ENCODE data around the gene GRID2.

GRID2 gene

DNA sequence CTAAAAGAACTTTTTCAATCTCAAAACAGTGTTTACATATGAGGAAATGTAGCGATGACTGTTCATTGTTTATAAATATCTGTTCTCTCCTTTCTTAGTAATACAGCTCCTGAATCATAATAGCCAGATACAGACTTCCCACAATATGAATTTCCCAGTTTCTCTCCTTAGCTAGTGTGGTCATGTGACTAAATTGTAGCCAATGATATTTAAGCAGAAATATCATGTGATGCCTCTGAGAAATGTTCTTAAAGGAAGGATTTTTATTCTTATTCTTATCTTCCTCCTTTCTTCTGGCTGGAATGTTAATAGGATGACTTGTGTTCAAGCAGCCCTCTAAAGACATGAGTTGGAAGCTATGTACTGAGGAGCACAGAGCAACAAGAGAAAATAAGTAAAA, 1141.1 kb downstream of the GRID2 start:
- no peak for DNase-seq

DNA sequence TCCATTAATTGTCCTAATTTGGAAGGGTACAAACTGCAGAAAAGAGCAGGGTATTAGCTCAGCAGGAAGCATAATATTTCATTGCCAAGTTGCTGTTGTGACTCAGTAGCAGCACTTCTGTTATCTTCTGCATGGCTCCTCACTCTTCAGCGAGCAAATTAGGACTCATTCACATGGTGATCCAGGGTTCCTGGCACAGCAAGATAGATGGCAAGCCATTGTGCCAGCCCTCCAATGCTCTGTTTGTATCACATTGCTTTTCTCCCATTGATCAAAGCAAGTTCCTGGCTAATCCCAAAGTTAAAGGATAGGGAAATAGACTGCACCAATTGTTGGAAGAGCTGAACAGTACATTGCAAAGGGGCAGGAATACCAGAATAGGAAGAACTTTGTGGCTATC, 1142.3 kb downstream of the GRID2 start:
- no peak for DNase-seq

DNA sequence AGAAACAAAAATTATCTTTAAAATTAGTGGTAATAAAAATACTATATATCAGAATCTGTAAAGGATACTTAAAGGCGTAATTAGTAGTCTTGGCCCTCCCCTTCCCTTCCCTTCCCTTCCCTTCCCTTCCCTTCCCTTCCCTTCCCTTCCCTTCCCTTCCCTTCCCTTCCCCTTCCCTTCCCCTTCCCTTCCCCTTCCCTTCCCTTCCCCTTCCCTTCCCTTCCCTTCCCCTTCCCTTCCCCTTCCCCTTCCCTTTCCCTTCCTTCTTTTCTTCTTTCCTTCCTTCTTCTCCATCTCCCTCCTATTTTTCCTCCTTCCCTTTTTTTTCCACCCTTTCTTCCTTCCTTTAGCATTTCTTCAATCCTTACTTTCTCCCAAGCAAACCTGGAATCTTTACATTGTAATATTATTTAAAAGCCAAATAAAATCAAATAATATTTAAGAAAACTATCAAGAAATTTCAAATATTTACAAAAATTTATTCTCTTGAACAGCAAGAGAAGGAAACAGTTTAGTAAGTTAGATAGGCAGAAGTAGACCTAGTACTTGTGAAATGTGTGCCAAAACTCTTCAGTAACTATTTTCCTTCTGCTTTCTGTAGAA, 1145.0 kb downstream of the GRID2 start:
- DNase-seq: no peak

DNA sequence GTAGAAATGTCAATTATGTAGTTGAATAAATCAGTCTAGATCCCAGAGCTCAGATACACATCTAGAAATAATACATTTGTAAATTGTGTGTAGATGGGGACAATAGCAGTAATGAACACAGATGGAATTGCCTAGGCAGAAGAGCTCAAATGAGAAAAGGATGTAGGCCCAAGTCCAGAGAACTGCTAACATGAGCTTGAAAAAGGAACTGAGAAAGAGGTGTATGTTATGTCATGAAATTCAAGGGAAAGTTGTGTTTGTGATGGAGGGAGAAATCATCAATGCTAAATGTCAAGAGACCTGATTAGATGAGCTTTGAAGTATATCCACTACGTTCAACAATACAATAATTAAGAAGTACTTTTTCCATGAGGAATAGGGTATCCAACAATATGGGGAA, 1148.2 kb downstream of the GRID2 start:
- no peak for DNase-seq

DNA sequence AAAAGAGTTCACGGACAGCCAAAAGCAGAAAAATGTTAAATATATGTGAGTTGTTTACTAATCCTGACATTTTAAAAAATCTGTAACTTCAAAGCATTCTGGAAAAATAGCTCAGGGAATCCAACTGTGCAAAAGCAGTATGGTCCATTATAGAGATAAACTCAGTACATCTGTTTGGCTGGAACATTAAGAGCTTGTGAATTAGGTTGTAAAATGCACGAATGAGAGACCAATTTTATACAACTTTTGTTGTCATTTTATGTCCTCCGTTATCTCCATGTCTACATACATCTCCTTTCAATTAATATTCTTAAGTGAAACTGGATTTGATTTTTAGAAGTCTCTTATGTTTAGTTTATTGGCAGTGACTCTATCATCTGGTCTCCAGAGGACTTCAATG, 1157.8 kb downstream of the GRID2 start:
- DNase-seq: no peak

DNA sequence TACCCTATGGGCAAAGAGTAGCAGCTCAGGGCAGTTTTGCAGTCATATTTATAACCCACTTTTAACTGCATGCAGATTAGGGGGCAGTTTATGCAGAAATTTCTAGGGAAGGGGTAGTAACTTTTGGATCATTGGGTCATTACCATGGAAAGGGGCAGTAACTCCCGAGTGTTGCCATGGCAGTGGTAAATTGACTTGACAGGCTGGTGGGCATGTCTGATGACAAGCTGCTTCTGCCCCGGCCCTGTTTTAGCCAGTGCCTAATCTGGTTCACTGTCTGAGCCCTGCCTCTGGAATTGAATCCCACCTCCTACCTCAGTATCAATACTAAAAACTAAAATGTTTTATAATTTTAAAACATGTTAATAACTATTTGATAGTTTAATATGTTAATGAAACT, 1162.7 kb downstream of the GRID2 start:
- no peak for DNase-seq

DNA sequence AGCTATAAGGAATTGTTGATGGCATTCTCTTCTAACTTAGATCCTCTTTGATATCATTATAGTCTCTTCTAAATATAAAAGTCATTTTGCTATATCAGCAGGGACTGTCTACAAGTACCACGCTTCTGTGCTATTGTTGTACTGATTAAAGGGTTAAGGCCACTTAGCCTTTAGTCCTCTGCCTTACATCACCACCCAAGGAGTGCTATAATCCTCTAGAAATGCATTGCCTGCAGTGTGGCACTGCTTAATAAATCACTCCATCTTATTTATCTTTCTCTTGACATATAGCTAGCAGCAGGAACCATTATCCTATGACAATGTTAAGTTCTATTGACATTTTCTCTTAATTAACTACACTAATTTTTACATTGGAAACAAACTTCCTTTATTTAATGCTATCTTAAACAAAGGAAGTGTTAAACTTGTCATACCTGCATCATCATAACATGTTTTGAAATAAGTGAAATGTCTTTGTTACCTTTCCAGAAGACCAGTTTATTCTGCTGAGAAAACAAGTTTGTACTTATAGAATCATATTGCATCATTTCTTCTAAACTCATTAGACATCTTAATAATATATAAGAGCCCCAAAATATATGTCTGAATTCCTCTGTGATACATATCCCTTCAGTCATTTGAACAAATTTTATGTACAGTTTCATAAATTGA, 1163.9 kb downstream of the GRID2 start:
- DNase-seq: no peak

DNA sequence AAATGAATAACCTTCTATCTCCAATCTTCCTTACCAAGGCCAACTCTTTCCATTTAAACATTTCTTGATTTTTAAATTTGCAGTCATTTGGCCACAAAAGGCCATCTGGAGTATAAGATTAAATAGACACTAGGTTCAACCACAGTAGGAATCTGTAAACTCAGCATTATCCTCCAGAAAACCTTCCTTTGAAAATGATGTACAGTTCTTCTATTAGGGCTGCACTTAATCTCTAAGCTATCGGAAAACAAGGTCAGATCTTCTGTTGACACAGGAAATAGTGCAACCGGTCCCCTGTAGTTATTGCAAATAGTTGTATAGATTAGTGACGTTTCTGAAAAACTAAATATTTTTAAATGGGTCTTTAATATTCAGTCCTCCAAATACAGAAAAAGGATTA, 1165.8 kb downstream of the GRID2 start:
- DNase-seq: no peak

DNA sequence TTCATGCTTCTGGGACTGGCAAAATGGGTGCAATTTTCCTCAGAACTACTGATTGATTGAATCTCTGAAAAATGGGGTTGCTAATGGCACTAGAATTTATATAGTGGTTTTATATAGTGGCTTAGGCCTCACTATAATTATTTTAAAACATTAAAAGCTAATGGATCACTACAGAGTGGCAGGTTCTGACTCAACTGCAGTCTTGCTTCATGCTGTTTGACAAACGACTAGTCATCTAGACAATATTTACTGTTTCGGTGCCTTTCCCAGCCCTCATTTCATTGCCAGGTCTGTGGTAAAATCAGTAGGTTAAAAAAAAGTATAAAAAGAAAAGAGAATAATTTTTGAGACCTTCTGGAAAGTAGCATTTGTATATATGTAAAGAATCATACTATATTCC, 1172.0 kb downstream of the GRID2 start:
- DNase-seq: no peak

DNA sequence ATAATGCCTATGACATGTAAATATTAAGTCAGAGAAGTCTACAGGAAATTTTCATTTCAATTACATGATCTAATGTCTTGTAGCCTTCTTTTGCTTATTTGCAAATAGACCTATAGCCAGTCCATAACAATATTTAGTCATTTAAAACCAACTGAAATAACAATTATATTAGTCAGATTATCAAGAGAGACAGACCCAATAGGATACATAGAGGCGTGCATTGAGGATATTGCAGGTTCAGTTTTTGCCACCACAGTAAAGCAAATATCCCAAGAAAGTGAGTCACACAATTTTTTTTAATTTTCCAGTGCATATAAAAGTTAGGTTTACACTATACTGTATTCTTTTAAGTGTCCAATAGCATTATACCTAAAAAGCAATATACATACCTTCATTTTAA, 1175.0 kb downstream of the GRID2 start:
- no peak for DNase-seq

DNA sequence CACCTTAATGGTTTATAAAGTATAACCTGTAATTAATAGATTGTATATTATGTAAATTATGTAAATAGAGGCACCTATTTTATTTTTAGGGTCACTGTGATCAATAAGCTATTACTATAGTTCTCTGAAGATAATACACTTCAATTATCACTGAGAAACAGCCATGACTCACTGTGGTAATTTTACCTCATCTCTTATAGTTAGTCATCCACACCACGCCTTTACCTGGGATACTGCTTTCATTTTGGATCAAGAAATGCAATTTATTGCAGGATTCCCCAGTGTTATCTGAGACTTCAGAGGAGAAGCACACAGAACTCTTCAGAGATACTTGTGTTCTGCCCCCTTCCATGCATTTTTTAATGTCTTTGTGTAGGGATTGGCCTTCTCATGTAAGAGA, 1176.7 kb downstream of the GRID2 start:
- DNase-seq: no peak

DNA sequence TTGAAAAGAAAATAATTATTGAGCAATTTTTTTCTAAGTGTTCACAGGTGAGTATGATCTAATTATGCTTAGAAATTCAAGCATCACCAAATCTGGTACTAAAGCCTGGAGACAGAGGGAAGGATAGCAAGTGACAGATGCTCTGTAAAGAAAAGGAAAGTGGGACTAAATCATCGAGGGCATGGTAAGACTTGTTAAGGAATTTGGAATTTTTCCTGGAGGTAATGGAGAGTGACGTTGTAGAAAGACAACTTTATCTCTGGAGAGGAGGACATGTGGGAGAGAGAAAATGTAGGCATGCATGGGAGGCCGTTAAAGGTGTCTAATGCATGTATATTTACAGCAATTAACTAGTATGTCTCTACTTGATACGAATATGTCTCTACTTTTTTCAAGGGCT, 1191.6 kb downstream of the GRID2 start:
- no peak for DNase-seq

DNA sequence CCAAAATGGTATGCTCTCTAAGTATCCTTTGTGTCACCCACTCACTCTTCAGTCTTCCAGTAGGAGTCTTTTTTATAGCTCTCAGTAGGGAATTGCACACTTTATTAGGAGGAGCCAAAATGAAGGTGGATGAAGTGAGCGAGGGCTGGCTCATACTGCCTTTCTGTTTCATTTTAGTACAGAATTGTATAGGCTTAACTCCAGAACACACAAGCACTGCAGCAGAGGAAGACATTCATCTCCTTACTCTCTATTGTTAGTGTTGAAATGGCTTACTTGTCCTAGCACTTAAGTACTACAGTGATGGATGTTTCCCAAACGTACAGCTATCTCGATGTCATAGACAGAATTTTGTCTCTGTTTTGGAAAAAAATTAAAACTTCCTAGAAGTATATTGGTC, 1197.5 kb downstream of the GRID2 start:
- no peak for DNase-seq

DNA sequence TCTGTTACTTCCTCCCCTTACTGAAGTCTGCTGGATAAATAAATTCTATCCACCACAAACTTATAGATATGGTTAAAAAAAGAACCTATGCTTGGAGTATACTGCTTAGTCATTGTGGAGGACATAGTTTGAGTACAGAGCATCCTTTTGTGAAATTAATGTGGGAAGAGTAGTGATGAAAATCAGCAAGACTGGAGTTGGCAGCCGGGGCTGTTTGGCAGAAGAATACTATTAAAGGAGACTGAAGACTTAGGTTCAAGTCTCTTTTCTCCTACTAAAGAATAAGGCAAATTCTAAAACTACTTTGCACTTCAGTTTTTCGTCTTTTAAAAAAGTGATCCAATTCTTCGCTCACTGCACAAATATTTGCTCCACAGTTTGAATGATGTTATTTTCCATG, 1198.2 kb downstream of the GRID2 start:
- DNase-seq: no peak

DNA sequence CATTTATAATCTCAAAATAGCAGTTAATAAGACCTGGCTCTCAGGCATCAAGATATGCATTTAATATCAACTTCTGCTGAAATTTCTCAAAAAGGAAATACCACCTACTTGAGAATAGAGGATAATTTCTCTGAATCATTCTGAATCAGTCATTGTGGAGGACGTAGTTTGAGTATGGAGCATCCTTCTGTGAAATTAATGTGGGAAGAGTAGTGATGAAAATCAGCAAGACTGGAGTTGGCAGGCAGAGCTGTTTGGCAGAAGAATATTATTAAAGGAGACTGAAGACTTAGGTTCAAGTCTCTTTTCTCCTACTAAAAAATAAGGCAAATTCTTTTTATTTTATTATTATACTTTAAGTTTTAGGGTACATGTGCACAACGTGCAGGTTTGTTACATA, 1199.2 kb downstream of the GRID2 start:
- no peak for DNase-seq

DNA sequence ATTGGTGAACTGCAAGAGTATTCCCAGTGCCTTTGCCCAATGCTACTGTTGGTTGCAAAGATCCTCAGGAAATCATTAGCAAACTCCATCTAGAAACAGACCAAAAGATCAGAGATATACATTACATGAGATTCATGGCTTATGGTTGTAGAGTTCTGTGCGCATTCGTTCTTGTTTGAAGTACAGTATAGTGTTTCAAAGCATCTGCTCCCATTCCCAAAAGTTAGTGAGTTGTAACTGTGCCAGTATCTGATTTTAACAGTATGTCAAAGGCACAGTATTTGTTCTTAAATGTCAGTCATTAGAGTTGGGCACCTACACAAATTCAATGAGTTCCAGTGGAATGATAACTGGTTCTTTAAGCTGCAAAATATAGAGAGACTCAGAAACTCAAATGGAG, 1210.1 kb downstream of the GRID2 start:
- no peak for DNase-seq

DNA sequence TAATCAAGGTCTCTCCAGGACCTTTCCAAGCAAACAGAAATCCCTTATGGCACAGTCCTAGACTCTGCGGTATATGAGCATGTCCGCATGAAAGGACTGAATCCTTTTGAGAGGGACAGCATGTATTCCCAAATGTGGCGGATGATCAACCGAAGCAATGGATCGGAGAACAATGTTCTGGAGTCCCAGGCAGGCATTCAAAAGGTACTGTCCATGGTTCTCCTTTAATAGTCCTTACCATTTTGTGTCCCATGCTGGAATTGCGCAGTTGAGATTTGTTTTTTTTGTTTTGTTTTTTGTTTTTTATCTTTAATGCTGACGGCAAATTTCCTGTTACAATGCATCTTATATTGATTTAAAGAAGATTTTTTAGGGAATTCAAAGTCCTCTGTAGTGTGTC, 1211.4 kb downstream of the GRID2 start:
- DNase-seq: no peak

DNA sequence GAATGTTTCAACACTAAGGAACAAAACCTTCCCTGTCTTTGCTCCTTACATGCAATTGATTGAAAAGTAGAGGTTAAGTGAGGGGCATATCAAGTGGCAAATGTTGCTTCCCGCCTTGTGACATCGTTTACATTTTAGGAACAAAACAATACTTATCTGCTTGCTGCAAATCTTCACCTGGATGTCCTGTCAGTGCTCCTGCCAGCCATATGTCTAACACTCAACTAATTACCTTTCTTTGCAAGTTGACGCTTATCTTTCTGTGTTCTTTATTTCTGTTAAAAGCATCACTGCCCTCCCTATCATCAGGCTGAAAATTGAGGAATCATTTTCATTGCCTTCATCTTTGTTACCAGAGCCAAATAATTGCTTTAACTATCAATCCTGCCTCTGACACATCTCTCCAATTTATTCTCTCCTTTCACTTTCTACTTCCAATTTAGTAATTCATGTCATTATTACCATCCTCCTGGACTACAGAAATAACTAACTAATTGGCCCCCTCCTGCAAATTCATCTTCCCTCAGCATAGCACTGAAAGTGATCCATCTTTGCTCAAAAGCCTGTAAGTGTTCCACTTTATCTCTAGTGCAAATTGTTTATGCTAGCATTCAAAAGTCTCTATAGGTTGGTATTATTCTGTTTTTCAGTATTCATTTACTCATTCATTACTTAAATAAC, 1226.1 kb downstream of the GRID2 start:
- DNase-seq: no peak

DNA sequence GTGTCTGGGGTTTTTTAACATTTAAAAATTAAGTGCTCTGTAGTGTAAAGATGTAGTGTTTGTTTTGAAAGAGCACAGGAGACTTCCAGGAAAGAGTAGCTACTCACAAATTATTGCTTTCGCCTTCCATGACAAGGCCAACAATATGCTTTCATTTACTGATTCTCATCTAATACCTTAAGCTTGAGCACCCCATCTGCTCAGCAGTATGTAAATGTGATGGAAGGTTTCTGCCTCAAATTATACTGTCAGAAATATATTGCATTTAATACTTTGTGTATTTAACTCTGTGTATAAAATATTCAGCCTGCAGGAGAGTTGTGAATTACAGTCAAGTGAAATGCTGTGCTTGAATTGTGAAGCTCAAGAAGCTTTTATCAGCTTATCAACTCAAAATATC, 1228.5 kb downstream of the GRID2 start:
- no peak for DNase-seq

DNA sequence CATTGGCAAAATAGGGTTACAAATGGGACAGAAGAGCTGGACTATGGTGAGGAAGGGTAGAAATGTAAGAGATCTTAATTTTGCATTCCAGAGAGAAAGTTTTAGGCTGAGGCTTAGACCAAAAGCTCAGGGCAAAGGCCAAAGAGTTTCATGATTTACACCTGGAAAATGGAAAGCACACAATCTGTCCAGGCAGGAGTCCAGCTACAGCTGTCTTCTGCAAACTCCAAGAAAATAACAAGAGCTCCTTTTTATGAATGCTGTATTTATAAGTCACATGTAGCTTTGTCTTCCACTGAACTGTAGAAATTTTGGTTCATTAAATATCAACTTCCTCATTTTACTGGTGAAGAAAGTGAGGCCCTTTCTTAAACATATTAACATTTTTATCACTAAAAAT, 1236.8 kb downstream of the GRID2 start:
- no peak for DNase-seq

DNA sequence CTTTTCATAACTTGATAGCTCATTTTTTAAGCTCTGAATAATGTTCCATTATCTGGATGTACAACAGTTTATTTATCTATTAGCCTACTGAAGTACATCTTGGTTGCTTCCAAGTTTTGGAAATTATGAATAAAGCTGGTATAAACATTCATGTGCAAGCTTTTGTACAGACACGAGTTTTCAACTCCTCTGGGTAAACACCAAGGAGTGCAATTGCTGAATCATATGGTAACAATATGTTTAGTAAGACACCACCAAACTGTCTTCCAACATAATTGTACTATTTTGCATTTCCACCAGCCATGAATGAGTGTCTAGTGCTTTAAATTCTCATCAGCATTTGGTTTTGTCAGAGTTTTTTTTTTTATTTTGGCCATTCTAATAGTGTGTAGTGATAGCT, 1258.1 kb downstream of the GRID2 start:
- DNase-seq: no peak

DNA sequence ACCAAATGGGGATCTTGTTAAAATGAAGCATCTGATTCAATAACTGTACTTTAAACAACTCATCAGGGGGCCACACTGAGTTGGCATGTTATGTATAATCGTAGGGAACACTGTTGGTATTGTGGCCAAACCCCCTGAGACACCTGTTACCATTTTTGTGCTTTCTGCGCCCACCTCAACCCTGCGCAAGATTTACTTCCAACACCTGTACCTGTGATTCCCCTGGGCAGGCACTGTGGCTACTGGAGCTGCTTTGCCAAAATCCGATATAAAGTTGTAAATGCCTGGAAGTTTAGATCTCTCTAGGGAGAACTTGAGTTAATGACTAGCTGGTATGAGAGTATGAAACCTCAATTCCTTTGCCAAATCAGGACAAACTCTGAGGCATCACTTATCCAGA, 1265.0 kb downstream of the GRID2 start:
- DNase-seq: no peak

DNA sequence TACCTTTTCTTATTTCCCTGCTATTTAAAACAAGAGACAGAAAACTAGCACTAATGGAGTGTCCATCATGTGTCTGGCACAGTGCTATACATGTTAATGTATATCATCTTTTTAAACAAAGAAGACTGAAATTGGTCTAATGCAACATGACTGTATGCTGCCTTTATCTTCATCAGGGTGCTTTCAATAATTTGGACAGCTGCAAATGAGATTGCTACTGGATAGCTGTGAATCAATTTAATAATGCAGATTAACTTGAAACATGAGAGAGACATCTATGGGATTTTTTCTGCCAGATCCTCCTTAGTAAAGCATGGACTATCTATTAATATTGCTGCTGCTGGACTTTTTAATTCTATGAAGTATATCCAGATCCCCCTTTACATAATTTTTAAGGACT, 1269.5 kb downstream of the GRID2 start:
- DNase-seq: no peak

DNA sequence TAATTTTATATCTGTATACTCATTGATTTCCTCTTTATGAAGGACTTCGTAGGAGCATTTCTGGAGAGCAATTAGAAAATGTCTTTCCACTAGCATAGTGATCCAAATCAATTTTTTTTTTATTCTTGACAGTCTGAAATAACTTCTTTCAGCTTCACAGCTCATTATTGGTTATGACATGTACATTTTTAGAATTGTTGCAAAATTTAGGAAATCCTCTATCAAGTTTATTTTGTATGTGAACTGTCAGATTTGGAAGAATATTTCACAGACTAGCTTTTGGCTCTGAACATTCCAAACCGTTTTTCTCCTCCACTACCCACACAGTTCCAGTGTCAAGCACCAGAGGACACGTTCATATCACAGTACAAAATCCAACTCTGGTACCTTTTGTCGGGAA, 1275.2 kb downstream of the GRID2 start:
- no peak for DNase-seq

DNA sequence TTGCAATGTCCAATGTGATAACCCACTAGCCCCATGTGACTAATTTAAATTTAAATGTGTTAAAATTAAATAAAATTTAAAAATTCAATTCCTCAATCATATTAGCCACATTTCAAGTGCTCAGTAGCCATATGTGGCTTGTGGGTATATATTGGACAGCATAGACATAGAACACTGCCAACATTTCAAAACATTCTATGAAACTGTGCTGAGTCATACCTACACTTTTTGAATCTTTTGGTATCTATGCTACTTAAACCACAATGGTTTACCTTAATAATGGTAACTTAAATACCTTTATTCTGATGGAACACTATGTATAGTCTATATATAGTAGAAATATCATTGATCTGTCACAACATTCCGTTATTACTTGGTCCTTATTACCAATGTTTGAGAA, 1301.4 kb downstream of the GRID2 start:
- no peak for DNase-seq

Data from CD4-positive, alpha-beta T cell treated with Interleukin-1 beta for 1 hour (primary cell).